Kidney glomerular epithelial cell (primary cell): ENCODE data around the gene NKIRAS2.

Source experiments
- DNase-seq: peaks from one replicate; lab custom pipeline; 2025; lab: John Stamatoyannopoulos, UW

The NKIRAS2 gene

GRCh38 chr17:42027590-42027889, 7.7 kb downstream of the NKIRAS2 start:
- DNase-seq = no peak

- DNase-seq = peak; percentile 3
Measured at GRCh38 chr17:42027961-42028790, 8.3 kb downstream of the NKIRAS2 start.

- DNase-seq = no peak
Measured at GRCh38 chr17:42028791-42029127, 8.9 kb downstream of the NKIRAS2 start.

GRCh38 chr17:42031584-42031983, 11.7 kb downstream of the NKIRAS2 start:
- DNase-seq = no peak

- DNase-seq = no peak
Measured at GRCh38 chr17:42034059-42034458, 14.2 kb downstream of the NKIRAS2 start.

- DNase-seq = no peak
Measured at GRCh38 chr17:42038221-42038973, 18.5 kb downstream of the NKIRAS2 start.

GRCh38 chr17:42039794-42040763, 20.2 kb downstream of the NKIRAS2 start:
- no peak for DNase-seq

- no peak for DNase-seq
Measured at GRCh38 chr17:42040818-42041217, 20.9 kb downstream of the NKIRAS2 start.

GRCh38 chr17:42041619-42042018, 21.7 kb downstream of the NKIRAS2 start:
- no peak for DNase-seq

GRCh38 chr17:42042598-42043319, 22.9 kb downstream of the NKIRAS2 start:
- DNase-seq = no peak

GRCh38 chr17:42045719-42046118, 25.8 kb downstream of the NKIRAS2 start:
- DNase-seq = no peak

GRCh38 chr17:42047343-42047742, 27.5 kb downstream of the NKIRAS2 start:
- no peak for DNase-seq

GRCh38 chr17:42049834-42050392, 30.0 kb downstream of the NKIRAS2 start:
- no peak for DNase-seq

GRCh38 chr17:42050393-42051012, 30.6 kb downstream of the NKIRAS2 start, which contains the start of gene C17orf113:
C17orf113 (minus strand) TSS chr17:42050601; CDS start chr17:42043376, 7,225 bp downstream.
- DNase-seq = no peak

- no peak for DNase-seq
Measured at GRCh38 chr17:42051013-42051400, 31.1 kb downstream of the NKIRAS2 start.

GRCh38 chr17:42051645-42052044, 31.8 kb downstream of the NKIRAS2 start:
- DNase-seq = no peak

- DNase-seq = no peak
Measured at GRCh38 chr17:42052346-42052877, 32.5 kb downstream of the NKIRAS2 start.

GRCh38 chr17:42053731-42054500, 34.0 kb downstream of the NKIRAS2 start:
- no peak for DNase-seq

- no peak for DNase-seq
Measured at GRCh38 chr17:42055027-42055426, 35.1 kb downstream of the NKIRAS2 start.

GRCh38 chr17:42055496-42055895, 35.6 kb downstream of the NKIRAS2 start:
- DNase-seq = no peak
